GM18502 (cell line): ENCODE data around the gene ORAI1.
"Not testable (repeated sequence)": the region's sequence is repeated elsewhere in the genome, so short reads cannot be mapped to it uniquely, and the experiment has no call there.

Experiments
- ATAC-seq: cut with Tn5 transposase; IDR thresholded peaks from one replicate; pipeline ENCODE4 v1.9.1; 2021; ENCODE audit warnings: mild to moderate bottlenecking; ENCODE audit not compliant: unreplicated experiment, poor library complexity

The ORAI1 gene

GRCh38 chr12:121641343-121641630, 15.0 kb downstream of the ORAI1 start:
- ATAC-seq, result no peak

GRCh38 chr12:121648458-121649028, 22.2 kb downstream of the ORAI1 start:
- no peak for ATAC-seq

GRCh38 chr12:121649322-121649721, 23.0 kb downstream of the ORAI1 start:
- ATAC-seq, result no peak

GRCh38 chr12:121649819-121650353, 23.6 kb downstream of the ORAI1 start:
- ATAC-seq, result no peak

GRCh38 chr12:121651320-121651719, 25.0 kb downstream of the ORAI1 start:
- ATAC-seq, result no peak

- no peak for ATAC-seq
Measured at GRCh38 chr12:121652767-121653497, 26.6 kb downstream of the ORAI1 start.

- ATAC-seq, result no peak
Measured at GRCh38 chr12:121653999-121654398, 27.7 kb downstream of the ORAI1 start.

GRCh38 chr12:121656122-121656521, 29.8 kb downstream of the ORAI1 start:
- ATAC-seq, result no peak

- no peak for ATAC-seq
Measured at GRCh38 chr12:121657305-121658008, 31.1 kb downstream of the ORAI1 start.

- not testable (repeated sequence) for ATAC-seq
Measured at GRCh38 chr12:121661353-121662105, 35.2 kb downstream of the ORAI1 start.

GRCh38 chr12:121663610-121663929, 37.2 kb downstream of the ORAI1 start:
- ATAC-seq, result no peak

- not testable (repeated sequence) for ATAC-seq
Measured at GRCh38 chr12:121666829-121667228, 40.5 kb downstream of the ORAI1 start.

- no peak for ATAC-seq
Measured at GRCh38 chr12:121668750-121669520, 42.6 kb downstream of the ORAI1 start.

- ATAC-seq, result no peak
Measured at GRCh38 chr12:121669521-121669900, 43.2 kb downstream of the ORAI1 start, which contains the start of gene MORN3. MORN3 (minus strand) TSS chr12:121669654; CDS start chr12:121669483, 171 bp downstream.

- ATAC-seq, result no peak
Measured at GRCh38 chr12:121673013-121673511, 46.7 kb downstream of the ORAI1 start.

- no peak for ATAC-seq
Measured at GRCh38 chr12:121676190-121676589, 49.9 kb downstream of the ORAI1 start.

GRCh38 chr12:121678305-121678704, 52.0 kb downstream of the ORAI1 start:
- no peak for ATAC-seq

- ATAC-seq, result no peak
Measured at GRCh38 chr12:121678716-121679300, 52.5 kb downstream of the ORAI1 start.

- ATAC-seq, result not testable (repeated sequence)
Measured at GRCh38 chr12:121679661-121680197, 53.4 kb downstream of the ORAI1 start.
